Naive B cell (primary cell): ENCODE results near the gene TSR3. TPM values are rescaled to one million over a fixed set of nuclear protein-coding genes. Genes with fewer than 3 reads are reported as not detected.

Experiments used
- ATAC-seq, 2 donors: fragments of 150-1000 bp; cut with Tn5 transposase; 2 replicates each; pipeline ENCODE4 v1.10.0; 2021; ENCODE audit warnings: low read depth in 2 of 2, mild to moderate bottlenecking in 2 of 2, moderate library complexity in 2 of 2
- DNase-seq: peaks from one replicate; pipeline ENCODE4 v3.0.0; 2022
- H3K27ac Mint-ChIP-seq, 6 donors: one replicate each; pipeline ENCODE4 v1.8.0; 2020 to 2022; ENCODE audit warnings: mild to moderate bottlenecking in 6 of 6, mixed read lengths in 6 of 6, moderate library complexity in 5 of 6, inconsistent platforms in 2 of 6
- H3K27me3 Mint-ChIP-seq, 3 donors: one replicate each; pipeline ENCODE4 v1.8.0; 2021 to 2022; ENCODE audit warnings: mixed read lengths in 3 of 3, mild to moderate bottlenecking in 1 of 3
- H3K36me3 Mint-ChIP-seq, 2 donors: one replicate each; pipeline ENCODE4 v1.8.0; 2020 to 2022; ENCODE audit warnings: mixed read lengths in 2 of 2, inconsistent platforms in 1 of 2, mild to moderate bottlenecking in 1 of 2
- H3K4me1 Mint-ChIP-seq, 3 donors: one replicate each; pipeline ENCODE4 v1.8.0; 2020 to 2022; ENCODE audit warnings: mixed read lengths in 3 of 3, inconsistent platforms in 1 of 3, mild to moderate bottlenecking in 1 of 3, moderate library complexity in 1 of 3
- H3K4me3 Mint-ChIP-seq, 8 donors: one replicate each; pipeline ENCODE4 v1.8.0; 2020 to 2022; ENCODE audit warnings: mild to moderate bottlenecking in 8 of 8, mixed read lengths in 8 of 8, moderate library complexity in 8 of 8, inconsistent platforms in 2 of 8
- H3K9me3 Mint-ChIP-seq, 7 donors: one replicate each; pipeline ENCODE4 v1.8.0; 2020 to 2022; ENCODE audit warnings: mixed read lengths in 7 of 7, mild to moderate bottlenecking in 5 of 7, inconsistent platforms in 2 of 7, moderate library complexity in 1 of 7
- polyA plus RNA-seq, 6 donors: library from polyadenylated mRNA; unstranded; fragments of 300-500 nt; fragmentation: Illumina TruSeq; gene quantifications; one replicate each; pipeline ENCODE4 v1.2.3, GENCODE V29; 2021; ENCODE audit warnings: low read depth in 6 of 6

Gene TSR3
- polyA plus RNA-seq, 6 donors from 2014 or later, result 87.9 to 103 (median 99.1) TPM

- no peak for DNase-seq
- ATAC-seq, result no peak
- Mint-ChIP-seq H3K27me3 (no peaks in the 10 kb centered on the region), H3K9me3 (no peaks in the 10 kb centered on the region), H3K36me3 (peaks cover 5 to 7% of the 10 kb centered on the region in 2 donors), H3K4me1 (peaks cover 40 to 68% (median 52%) of the 10 kb centered on the region in 3 donors), H3K4me3 (peak overlapping the region; percentile 84 to 98 (median 94)), H3K27ac (peak overlapping the region in 5 of 6 donors; percentile 56 to 100 (median 100))
Observed at GRCh38 chr16:1308036-1308976, 43.4 kb downstream of the TSR3 start.

- peak overlapping the region; percentile 33 to 100 (median 58) for H3K27ac Mint-ChIP-seq
- H3K4me1 Mint-ChIP-seq, result peaks cover 41 to 58% (median 41%) of the 10 kb centered on the region in 3 donors
- DNase-seq, result no peak
Observed at GRCh38 chr16:1306334-1306733, 45.3 kb downstream of the TSR3 start.

GRCh38 chr16:1305823-1306222 is 45.9 kb downstream of the TSR3 start:
- Mint-ChIP-seq H3K27ac (peak overlapping the region; percentile 6 to 100 (median 63)), H3K9me3 (no peaks in the 10 kb centered on the region), H3K4me1 (peaks cover 36 to 53% (median 37%) of the 10 kb centered on the region in 3 donors), H3K4me3 (peak overlapping the region in 6 of 8 donors; percentile 9 to 97 (median 76)), H3K36me3 (peaks cover 5 to 7% of the 10 kb centered on the region in 2 donors), H3K27me3 (no peaks in the 10 kb centered on the region)
- ATAC-seq, result no peak
- DNase-seq, result peak; percentile 28

More at GRCh38 chr16:1306334-1306733, 45.3 kb downstream of the TSR3 start:
- peak overlapping the region in 6 of 8 donors; percentile 19 to 97 (median 76) for H3K4me3 Mint-ChIP-seq
- no peaks in the 10 kb centered on the region for H3K9me3 Mint-ChIP-seq
- peaks cover 5 to 7% of the 10 kb centered on the region in 2 donors for H3K36me3 Mint-ChIP-seq
- H3K27me3 Mint-ChIP-seq, result no peaks in the 10 kb centered on the region
- no peak for ATAC-seq

GRCh38 chr16:1301562-1301961 is 50.1 kb downstream of the TSR3 start:
- H3K9me3 Mint-ChIP-seq, result no peaks in the 10 kb centered on the region
- peak overlapping the region in 6 of 8 donors; percentile 26 to 85 (median 56) for H3K4me3 Mint-ChIP-seq

GRCh38 chr16:1300664-1301476 is 50.8 kb downstream of the TSR3 start:
- Mint-ChIP-seq H3K36me3 (no peaks in the 10 kb centered on the region), H3K4me3 (peak overlapping the region in 4 of 8 donors; percentile 26 to 85 (median 62)), H3K9me3 (no peaks in the 10 kb centered on the region), H3K27ac (peak overlapping the region in 1 of 6 donors; percentile 67), H3K27me3 (peaks cover 6 to 18% (median 8%) of the 10 kb centered on the region in 3 donors), H3K4me1 (peaks cover 22 to 45% (median 26%) of the 10 kb centered on the region in 3 donors)
- ATAC-seq, result peak; percentile 27 to 65
- peak; percentile 68 for DNase-seq

More at GRCh38 chr16:1301562-1301961, 50.1 kb downstream of the TSR3 start:
- DNase-seq, result no peak
- Mint-ChIP-seq H3K27me3 (peaks cover 6 to 17% (median 7%) of the 10 kb centered on the region in 3 donors), H3K27ac (peak overlapping the region in 4 of 6 donors; percentile 65 to 79 (median 70)), H3K4me1 (peaks cover 29 to 46% (median 32%) of the 10 kb centered on the region in 3 donors), H3K36me3 (no peaks in the 10 kb centered on the region)
- ATAC-seq, result no peak

GRCh38 chr16:1299868-1300203 is 51.8 kb downstream of the TSR3 start:
- H3K36me3 Mint-ChIP-seq, result no peaks in the 10 kb centered on the region
- H3K4me1 Mint-ChIP-seq, result peaks cover 21 to 41% (median 26%) of the 10 kb centered on the region in 3 donors
- no peaks in the 10 kb centered on the region for H3K9me3 Mint-ChIP-seq
- H3K27me3 Mint-ChIP-seq, result peaks cover 8 to 24% (median 11%) of the 10 kb centered on the region in 3 donors
- ATAC-seq (no peak), DNase-seq (no peak)
- peak overlapping the region in 1 of 6 donors; percentile 47 for H3K27ac Mint-ChIP-seq
- H3K4me3 Mint-ChIP-seq, result peak overlapping the region in 1 of 8 donors; percentile 47

Other genes starting within 250 kb of the TSR3 start
- not detected for gene CACNA1H, start 198.8 kb downstream of the TSR3 start, polyA plus RNA-seq
- gene TPSG1, start 126.6 kb downstream of the TSR3 start, polyA plus RNA-seq, result not detected
- not detected for gene TPSB2, start 121.7 kb downstream of the TSR3 start, polyA plus RNA-seq
- gene TPSAB1, start 111.2 kb downstream of the TSR3 start, polyA plus RNA-seq, result not detected
- not detected for gene TPSD1, start 95.8 kb downstream of the TSR3 start, polyA plus RNA-seq
- 100 to 1,000 TPM in 5 of 6 donors, 10 to 100 TPM in 1; 99.5 to 121 (median 114) TPM for gene UBE2I, start 42.2 kb downstream of the TSR3 start, polyA plus RNA-seq
- gene BAIAP3, start 18.2 kb downstream of the TSR3 start, polyA plus RNA-seq, result 1 to 10 TPM in 1 of 6 donors, under 1 TPM in 4, not detected in 1; 0.20 to 1.3 (median 0.67) TPM
- gene GNPTG, start 53 bp upstream of the TSR3 start, polyA plus RNA-seq, result 10 to 100 TPM; 39.7 to 52.1 (median 44.6) TPM
- gene UNKL, start 62.8 kb upstream of the TSR3 start, polyA plus RNA-seq, result 10 to 100 TPM in 1 of 6 donors, 1 to 10 TPM in 5; 7.2 to 25.7 (median 9.2) TPM
- 10 to 100 TPM; 39.8 to 65.5 (median 46.2) TPM for gene UQCC4, start 68.9 kb upstream of the TSR3 start, polyA plus RNA-seq
- gene PERCC1, start 79.2 kb upstream of the TSR3 start, polyA plus RNA-seq, result not detected
- under 1 TPM in 2 of 6 donors, not detected in 4; 0.16 to 0.26 TPM for gene CCDC154, start 92.7 kb upstream of the TSR3 start, polyA plus RNA-seq
- 10 to 100 TPM; 48.6 to 92.2 (median 61.4) TPM for gene CLCN7, start 123.2 kb upstream of the TSR3 start, polyA plus RNA-seq
- gene PTX4, start 137.1 kb upstream of the TSR3 start, polyA plus RNA-seq, result not detected
- gene TELO2, start 141.5 kb upstream of the TSR3 start, polyA plus RNA-seq, result 10 to 100 TPM; 17.3 to 37.1 (median 26.3) TPM
- gene TMEM204, start 181.8 kb upstream of the TSR3 start, polyA plus RNA-seq, result 10 to 100 TPM in 2 of 6 donors, 1 to 10 TPM in 4; 5.2 to 23.9 (median 6.6) TPM